K562 (cell line): ENCODE results near the gene ZNF467. TPM values are rescaled to one million over a fixed set of nuclear protein-coding genes. Genes with fewer than 3 reads are reported as not detected.

Experiments
- ELF1 ChIP-seq: fragments of 200-800 bp; sonication (Bioruptor generic); IDR thresholded peaks from 2 replicates; pipeline ENCODE4 v1.6.1; 2016; ENCODE audit warnings: missing genetic modification characterization, missing compliant biosample characterization
- ILK ChIP-seq: fragments of 450-650 bp; IDR thresholded peaks from 2 replicates; pipeline ENCODE4 v1.6.1; 2016; ENCODE audit warnings: missing genetic modification characterization, low read depth, mild to moderate bottlenecking, missing compliant biosample characterization, moderate library complexity, borderline replicate concordance
- MCM2 ChIP-seq: fragments of 450-650 bp; IDR thresholded peaks from 2 replicates; pipeline ENCODE4 v1.6.1; 2017; ENCODE audit warnings: low read depth, mild to moderate bottlenecking
- MCM7 ChIP-seq, 2 experiments: fragments of 450-650 bp; IDR thresholded peaks; 2 replicates each; pipeline ENCODE4 v1.6.1; 2016 to 2018
- NCOR1 ChIP-seq: fragments of 450-650 bp; IDR thresholded peaks from 2 replicates; pipeline ENCODE4 v1.6.1; 2016; ENCODE audit warnings: mild to moderate bottlenecking, moderate library complexity
- NFXL1 ChIP-seq: fragments of 450-650 bp; formaldehyde crosslinking; IDR thresholded peaks from 2 replicates; pipeline ENCODE4 v1.4.0; 2021; ENCODE audit warnings: mild to moderate bottlenecking
- PYGO2 ChIP-seq: fragments of 450-650 bp; IDR thresholded peaks from 2 replicates; pipeline ENCODE4 v1.6.1; 2016; ENCODE audit warnings: mild to moderate bottlenecking, missing genetic modification characterization, moderate library complexity, missing compliant biosample characterization
- RHOXF2B ChIP-seq: fragments of 250-450 bp; sonication (Bioruptor Pico); conservative IDR thresholded peaks from 2 replicates; pipeline ENCODE4 v1.5.1; 2021
- TAF7 ChIP-seq: fragments of 450-650 bp; IDR thresholded peaks from 2 replicates; pipeline ENCODE4 v1.6.1; 2016; ENCODE audit warnings: missing genetic modification characterization, missing compliant biosample characterization
- TEAD1 ChIP-seq, 2 experiments: fragments of 450-650 bp in 1 of 2; sonication (generic) in 1 of 2; formaldehyde crosslinking; IDR thresholded peaks; 2 replicates each; pipeline versions ENCODE4 v1.4.0 to v1.8.0; 2020 to 2022; ENCODE audit warnings: mild to moderate bottlenecking in 2 of 2, missing genetic modification reagents in 1 of 2
- TGIF2 ChIP-seq: sonication (generic); formaldehyde crosslinking; IDR thresholded peaks from 2 replicates; pipeline ENCODE4 v1.8.1; 2022; ENCODE audit warnings: mild to moderate bottlenecking, missing genetic modification reagents, moderate library complexity
- ZFP36 ChIP-seq: fragments of 150-350 bp; IDR thresholded peaks from 2 replicates; pipeline ENCODE4 v1.6.1; 2018; ENCODE audit warnings: low read length, low read depth; ENCODE audit not compliant: partially characterized antibody
- ZNF175 ChIP-seq: fragments of 200-800 bp; sonication (Bioruptor generic); IDR thresholded peaks from 2 replicates; pipeline ENCODE4 v1.6.1; 2016; ENCODE audit warnings: low read depth, mild to moderate bottlenecking, missing genetic modification characterization, missing compliant biosample characterization
- ZNF274 ChIP-seq: IDR thresholded peaks from 2 replicates; pipeline ENCODE4 v1.6.1; 2011; ENCODE audit warnings: low read depth, mild to moderate bottlenecking, low read length, moderate library complexity, borderline replicate concordance
- ZNF76 ChIP-seq: fragments of 250-450 bp; sonication (Bioruptor Pico); IDR thresholded peaks from 2 replicates; pipeline ENCODE4 v1.4.0; 2020; ENCODE audit warnings: mild to moderate bottlenecking, moderate library complexity, borderline replicate concordance
- ZNF77 ChIP-seq: fragments of 250-450 bp; sonication (Bioruptor Pico); IDR thresholded peaks from 2 replicates; pipeline ENCODE4 v1.5.0; 2020
- ZNF785 ChIP-seq: fragments of 250-450 bp; sonication (Bioruptor Pico); IDR thresholded peaks from 2 replicates; pipeline ENCODE4 v1.4.0; 2020; ENCODE audit warnings: mild to moderate bottlenecking
- polyA plus RNA-seq, 8 experiments: library from polyadenylated mRNA; depleted of rRNA in 4 of 8; stranded (reverse) in 5 of 8; unstranded in 3 of 8; fragments of >200 nt; fragmentation: Nextera tagmentation in 2 of 8; fragmentation: Illumina TruSeq in 1 of 8; extraction: Ambion mirVana in 2 of 8; extraction: Trizol in 1 of 8; gene quantifications; 2 replicates each; pipeline versions ENCODE4 v1.2.1 to v1.2.3, GENCODE V29; 2011 to 2014; ENCODE audit warnings: inconsistent platforms in 1 of 8, missing spikeins in 1 of 8
- total RNA-seq, 7 experiments: library from RNA; depleted of rRNA in 6 of 7; stranded (reverse); fragments of >200 nt in 6 of 7; fragmentation: Illumina TruSeq in 2 of 7; extraction: Trizol in 2 of 7; gene quantifications; 2 replicates each; pipeline versions ENCODE4 v1.2.1 to v1.2.3, GENCODE V29; 2011 to 2021; ENCODE audit warnings: low replicate concordance in 1 of 7
- TF ChIP-seq, protein P1 (sequence below): fragments of 250-450 bp; sonication (Bioruptor Pico); IDR thresholded peaks from 2 replicates; pipeline ENCODE4 v1.4.0; 2020; ENCODE audit warnings: mild to moderate bottlenecking, moderate library complexity
- TF ChIP-seq, protein P2 (sequence below): sonication (generic); formaldehyde crosslinking; IDR thresholded peaks from 2 replicates; pipeline ENCODE4 v1.9.0; 2022; ENCODE audit warnings: mild to moderate bottlenecking, missing genetic modification reagents
- TF ChIP-seq, protein P3 (sequence below), 3 experiments: fragments of 200-800 bp in 1 of 3; sonication (Bioruptor generic) in 1 of 3; sonication (generic) in 1 of 3; formaldehyde crosslinking in 1 of 3; IDR thresholded peaks; 2 replicates each; pipeline versions ENCODE4 v1.6.1 to v1.8.0; 2016 to 2022; ENCODE audit warnings: mild to moderate bottlenecking in 2 of 3, missing compliant biosample characterization in 2 of 3, missing genetic modification characterization in 2 of 3, missing genetic modification reagents in 1 of 3
- TF ChIP-seq, protein P4 (sequence below): IDR thresholded peaks from 3 replicates; pipeline ENCODE4 v1.6.1; 2011; ENCODE audit warnings: borderline replicate concordance, mild to moderate bottlenecking; ENCODE audit not compliant: insufficient read length, insufficient read depth
- TF ChIP-seq, protein P5 (sequence below): sonication (generic); formaldehyde crosslinking; IDR thresholded peaks from 2 replicates; pipeline ENCODE4 v1.8.0; 2022; ENCODE audit warnings: mild to moderate bottlenecking, low read depth, missing genetic modification reagents

The ZNF467 gene
- total and polyA plus RNA-seq, 9 of the 15 experiments (the other 6 are each of a cell fraction or from before 2014, with no cell fraction given): 0.32 to 14.2 (median 1.7) TPM

DNA sequence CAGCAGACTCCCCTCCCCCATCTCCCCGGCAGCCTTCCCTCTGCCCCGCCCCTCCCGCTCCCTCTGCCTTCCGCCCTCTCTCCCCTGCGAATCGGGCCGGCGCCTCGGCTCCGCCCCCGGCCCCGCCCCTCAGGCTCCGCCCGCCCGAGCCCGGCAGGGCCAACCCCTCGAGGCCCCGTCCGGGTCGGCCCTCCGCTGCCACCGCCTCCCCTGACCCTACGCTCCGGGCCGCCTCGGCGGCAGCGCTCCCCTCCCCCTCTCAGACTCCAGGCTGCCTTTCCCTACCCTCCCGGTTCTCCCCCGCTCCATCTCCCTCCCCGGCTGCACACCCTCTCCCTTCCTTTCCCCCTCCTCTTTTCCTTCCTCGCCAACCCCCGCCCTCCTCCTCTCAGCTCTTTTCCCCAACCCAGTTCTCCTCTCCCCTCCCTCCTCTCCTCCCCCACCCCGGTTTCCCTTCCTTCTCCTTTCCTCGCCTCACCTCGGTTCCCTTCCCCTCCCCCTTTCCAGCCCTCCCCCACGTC lies 1.6 kb downstream of the ZNF467 start (continued):
- TF ChIP-seq, protein P1, sequence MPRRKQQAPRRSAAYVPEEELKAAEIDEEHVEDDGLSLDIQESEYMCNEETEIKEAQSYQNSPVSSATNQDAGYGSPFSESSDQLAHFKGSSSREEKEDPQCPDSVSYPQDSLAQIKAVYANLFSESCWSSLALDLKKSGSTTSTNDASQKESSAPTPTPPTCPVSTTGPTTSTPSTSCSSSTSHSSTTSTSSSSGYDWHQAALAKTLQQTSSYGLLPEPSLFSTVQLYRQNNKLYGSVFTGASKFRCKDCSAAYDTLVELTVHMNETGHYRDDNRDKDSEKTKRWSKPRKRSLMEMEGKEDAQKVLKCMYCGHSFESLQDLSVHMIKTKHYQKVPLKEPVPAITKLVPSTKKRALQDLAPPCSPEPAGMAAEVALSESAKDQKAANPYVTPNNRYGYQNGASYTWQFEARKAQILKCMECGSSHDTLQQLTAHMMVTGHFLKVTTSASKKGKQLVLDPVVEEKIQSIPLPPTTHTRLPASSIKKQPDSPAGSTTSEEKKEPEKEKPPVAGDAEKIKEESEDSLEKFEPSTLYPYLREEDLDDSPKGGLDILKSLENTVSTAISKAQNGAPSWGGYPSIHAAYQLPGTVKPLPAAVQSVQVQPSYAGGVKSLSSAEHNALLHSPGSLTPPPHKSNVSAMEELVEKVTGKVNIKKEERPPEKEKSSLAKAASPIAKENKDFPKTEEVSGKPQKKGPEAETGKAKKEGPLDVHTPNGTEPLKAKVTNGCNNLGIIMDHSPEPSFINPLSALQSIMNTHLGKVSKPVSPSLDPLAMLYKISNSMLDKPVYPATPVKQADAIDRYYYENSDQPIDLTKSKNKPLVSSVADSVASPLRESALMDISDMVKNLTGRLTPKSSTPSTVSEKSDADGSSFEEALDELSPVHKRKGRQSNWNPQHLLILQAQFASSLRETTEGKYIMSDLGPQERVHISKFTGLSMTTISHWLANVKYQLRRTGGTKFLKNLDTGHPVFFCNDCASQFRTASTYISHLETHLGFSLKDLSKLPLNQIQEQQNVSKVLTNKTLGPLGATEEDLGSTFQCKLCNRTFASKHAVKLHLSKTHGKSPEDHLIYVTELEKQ (CRISPR knock-in tag): no peak
- no peak for TF ChIP-seq ZNF785
- no peak for TF ChIP-seq RHOXF2B
- TF ChIP-seq PYGO2: no peak
- TF ChIP-seq TAF7 (tag): peak; percentile 47; the same call in 1 of the 2 replicates
- peak; percentile 79 for TF ChIP-seq NCOR1
- no peak for TF ChIP-seq TEAD1 (CRISPR knock-in tag; IDR thresholded peaks at IDR 0.05)
- TF ChIP-seq, protein P2, sequence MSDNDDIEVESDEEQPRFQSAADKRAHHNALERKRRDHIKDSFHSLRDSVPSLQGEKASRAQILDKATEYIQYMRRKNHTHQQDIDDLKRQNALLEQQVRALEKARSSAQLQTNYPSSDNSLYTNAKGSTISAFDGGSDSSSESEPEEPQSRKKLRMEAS (CRISPR knock-in tag): no peak
- no peak for TF ChIP-seq NFXL1 (CRISPR knock-in tag)
- TF ChIP-seq ILK (tag): no peak
- 0 out of 4 replicates have a peak, but pooled peaks of 1 of the 2 experiments have one; percentile 40 for TF ChIP-seq MCM7 (IDR thresholded peaks at IDR 0.05)
- no peak for TF ChIP-seq ZNF77 (CRISPR knock-in tag)
- TF ChIP-seq ZNF76 (CRISPR knock-in tag): no peak
- no peak for TF ChIP-seq TGIF2 (CRISPR knock-in tag)
- TF ChIP-seq, protein P3, sequence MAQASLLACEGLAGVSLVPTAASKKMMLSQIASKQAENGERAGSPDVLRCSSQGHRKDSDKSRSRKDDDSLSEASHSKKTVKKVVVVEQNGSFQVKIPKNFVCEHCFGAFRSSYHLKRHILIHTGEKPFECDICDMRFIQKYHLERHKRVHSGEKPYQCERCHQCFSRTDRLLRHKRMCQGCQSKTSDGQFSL (CRISPR knock-in tag; IDR thresholded peaks at IDR 0.05): no peak
- TF ChIP-seq, protein P3 (tag; IDR thresholded peaks at IDR 0.05): no peak
- no peak for TF ChIP-seq MCM2
- TF ChIP-seq ZNF175 (CRISPR knock-in tag): no peak
- peak; percentile 78 for TF ChIP-seq ELF1 (tag)
- TF ChIP-seq, protein P4, sequence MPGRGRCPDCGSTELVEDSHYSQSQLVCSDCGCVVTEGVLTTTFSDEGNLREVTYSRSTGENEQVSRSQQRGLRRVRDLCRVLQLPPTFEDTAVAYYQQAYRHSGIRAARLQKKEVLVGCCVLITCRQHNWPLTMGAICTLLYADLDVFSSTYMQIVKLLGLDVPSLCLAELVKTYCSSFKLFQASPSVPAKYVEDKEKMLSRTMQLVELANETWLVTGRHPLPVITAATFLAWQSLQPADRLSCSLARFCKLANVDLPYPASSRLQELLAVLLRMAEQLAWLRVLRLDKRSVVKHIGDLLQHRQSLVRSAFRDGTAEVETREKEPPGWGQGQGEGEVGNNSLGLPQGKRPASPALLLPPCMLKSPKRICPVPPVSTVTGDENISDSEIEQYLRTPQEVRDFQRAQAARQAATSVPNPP: no peak
- no peak for TF ChIP-seq ZFP36
- TF ChIP-seq ZNF274: no peak
- TF ChIP-seq, protein P5, sequence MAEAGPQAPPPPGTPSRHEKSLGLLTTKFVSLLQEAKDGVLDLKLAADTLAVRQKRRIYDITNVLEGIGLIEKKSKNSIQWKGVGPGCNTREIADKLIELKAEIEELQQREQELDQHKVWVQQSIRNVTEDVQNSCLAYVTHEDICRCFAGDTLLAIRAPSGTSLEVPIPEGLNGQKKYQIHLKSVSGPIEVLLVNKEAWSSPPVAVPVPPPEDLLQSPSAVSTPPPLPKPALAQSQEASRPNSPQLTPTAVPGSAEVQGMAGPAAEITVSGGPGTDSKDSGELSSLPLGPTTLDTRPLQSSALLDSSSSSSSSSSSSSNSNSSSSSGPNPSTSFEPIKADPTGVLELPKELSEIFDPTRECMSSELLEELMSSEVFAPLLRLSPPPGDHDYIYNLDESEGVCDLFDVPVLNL (CRISPR knock-in tag): no peak
